HG03442 (cell line): ENCODE measurements around the gene USP15.

Experiments
- ATAC-seq: cut with Tn5 transposase; IDR thresholded peaks from one replicate; pipeline ENCODE4 v1.9.1; 2021; ENCODE audit warnings: mild to moderate bottlenecking, moderate library complexity; ENCODE audit not compliant: unreplicated experiment

USP15 gene

DNA sequence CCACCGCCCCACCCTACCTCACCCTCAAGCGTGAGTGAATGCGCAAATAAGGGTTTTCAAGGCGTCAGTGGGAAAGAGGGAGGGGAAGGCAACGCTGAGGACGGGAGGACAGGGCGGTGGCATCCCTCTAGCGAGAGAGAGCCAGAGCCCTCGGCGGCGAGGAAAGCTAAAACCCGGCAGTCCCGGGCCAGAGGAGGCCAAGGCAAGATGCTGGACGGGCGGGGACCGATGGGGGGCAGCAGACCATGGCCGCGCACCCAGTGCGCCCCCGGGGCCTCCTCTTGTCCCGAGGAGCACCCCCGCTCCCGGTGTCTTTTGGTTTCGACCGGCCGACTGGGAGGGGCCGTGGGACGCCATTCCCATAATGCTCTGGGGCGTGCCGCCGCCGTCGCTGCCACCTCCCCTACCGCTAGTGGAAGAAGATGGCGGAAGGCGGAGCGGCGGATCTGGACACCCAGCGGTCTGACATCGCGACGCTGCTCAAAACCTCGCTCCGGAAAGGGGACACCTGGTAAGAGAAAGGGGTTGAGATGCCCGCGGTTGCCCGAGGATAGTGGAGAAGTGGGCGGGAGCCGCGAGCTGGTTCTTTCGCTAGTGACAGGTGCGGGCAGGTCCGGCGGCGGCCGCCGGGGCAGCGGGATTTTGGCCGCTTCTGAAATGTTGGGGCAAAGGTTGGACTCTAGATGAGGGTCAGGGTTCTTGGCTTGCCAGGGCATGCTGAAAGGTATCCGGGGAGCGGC is at the start of gene USP15:
TSS of gene USP15 (plus strand) at position 412 of the 740 bp plus-strand sequence. CDS start at position 423, 11 bp downstream.
- peak; percentile 72 for ATAC-seq

DNA sequence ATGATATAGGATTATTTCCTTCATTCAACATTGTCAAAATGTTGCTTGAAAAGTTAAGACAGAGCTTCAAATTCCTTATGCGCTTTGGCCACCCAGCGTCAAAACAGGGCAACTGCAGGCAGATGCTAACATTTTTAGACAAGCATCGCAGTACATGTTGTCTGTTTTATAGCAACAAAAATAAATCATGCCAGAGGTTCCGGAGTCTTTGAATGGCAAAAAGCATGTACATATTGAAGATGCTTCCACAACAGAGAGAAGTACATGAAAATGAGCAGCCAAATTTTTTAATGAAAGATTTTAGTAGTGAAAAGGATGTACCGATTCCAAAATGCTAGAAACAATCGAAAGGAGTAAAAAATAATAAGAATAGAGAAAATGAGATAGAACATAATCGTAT is 49.8 kb upstream of the USP15 start:
- ATAC-seq = peak; percentile 89

DNA sequence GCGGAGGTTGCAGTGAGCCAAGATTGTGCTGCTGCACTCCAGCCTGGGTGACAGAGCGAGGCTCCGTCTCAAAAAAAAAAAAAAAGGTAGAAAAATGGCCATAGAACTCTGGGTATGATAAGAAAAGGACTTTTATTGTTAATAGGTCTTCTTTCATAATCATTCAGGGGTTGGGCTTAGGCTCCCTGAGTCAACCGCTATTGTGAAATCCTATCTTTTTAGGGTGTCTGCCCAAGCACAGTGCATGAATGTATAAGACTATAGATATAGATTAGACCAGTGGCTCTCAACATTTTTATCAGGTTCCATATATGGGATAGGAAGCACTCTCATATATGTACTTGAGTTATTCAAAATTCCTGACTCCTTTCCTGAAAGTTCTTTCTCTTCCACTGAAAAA is 48.7 kb upstream of the USP15 start:
- no peak for ATAC-seq

DNA sequence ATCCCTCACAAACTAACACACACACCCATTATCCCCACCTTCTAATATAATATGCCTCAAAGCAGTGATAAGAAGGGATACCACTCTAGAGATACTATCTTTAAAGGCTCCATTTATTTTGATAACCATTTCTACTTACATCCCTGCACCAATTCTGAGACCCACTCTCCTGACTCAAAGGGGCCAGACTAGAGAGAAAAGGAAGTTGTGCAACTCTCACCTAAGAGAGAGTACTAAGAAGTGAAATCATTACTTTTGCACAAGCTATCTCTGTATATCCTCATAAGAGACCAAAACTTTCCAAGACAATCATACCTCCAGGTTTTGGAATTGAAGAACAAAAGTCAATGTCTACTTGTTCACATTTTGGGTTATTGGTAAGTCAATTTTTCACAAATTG is 45.4 kb upstream of the USP15 start:
- ATAC-seq = no peak

- ATAC-seq = no peak
Observed at GRCh38 chr12:62215506-62215905, 44.7 kb upstream of the USP15 start.

GRCh38 chr12:62217466-62218194 is 42.6 kb upstream of the USP15 start:
- ATAC-seq = no peak

DNA sequence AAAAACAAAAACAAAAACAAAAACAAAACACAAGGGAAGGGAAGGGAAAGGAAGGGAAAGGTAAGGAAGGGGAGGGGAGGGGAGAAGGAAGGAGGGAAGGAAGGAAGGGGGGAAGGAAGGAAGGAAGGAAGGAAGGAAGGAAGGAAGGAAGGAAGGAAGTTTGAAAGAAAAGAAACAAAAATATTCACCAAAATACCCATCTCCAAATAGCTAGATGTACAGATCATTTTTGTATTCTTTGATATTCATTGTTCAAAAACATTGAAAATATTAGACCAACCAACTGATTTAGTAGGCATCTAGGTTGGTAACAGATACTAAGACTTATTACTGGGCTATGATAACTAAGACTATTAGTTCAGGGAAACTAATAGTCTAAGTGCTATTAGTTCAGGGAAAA is 39.1 kb upstream of the USP15 start:
- no peak for ATAC-seq

DNA sequence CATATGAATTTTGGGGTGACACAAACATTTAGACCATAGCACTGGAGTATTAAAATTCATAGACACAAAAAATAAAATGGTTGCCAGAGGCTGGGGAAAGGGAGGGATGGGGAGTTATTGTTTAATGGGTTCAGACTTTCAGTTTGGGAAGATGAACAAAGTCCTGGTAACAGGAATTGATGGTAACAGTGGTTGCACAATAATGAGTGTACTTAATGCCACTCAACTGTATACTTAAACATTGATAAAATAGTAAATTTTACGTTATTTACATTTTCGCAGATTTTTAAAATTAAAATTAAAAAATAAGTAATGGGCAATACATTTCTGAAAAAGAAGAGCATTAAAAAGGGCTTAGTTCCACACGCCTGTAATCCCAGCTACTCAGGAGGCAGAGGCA is 35.6 kb upstream of the USP15 start:
- no peak for ATAC-seq

- no peak for ATAC-seq
Observed at GRCh38 chr12:62227091-62227490, 33.1 kb upstream of the USP15 start.

GRCh38 chr12:62230652-62231051 is 29.6 kb upstream of the USP15 start:
- ATAC-seq = no peak

DNA sequence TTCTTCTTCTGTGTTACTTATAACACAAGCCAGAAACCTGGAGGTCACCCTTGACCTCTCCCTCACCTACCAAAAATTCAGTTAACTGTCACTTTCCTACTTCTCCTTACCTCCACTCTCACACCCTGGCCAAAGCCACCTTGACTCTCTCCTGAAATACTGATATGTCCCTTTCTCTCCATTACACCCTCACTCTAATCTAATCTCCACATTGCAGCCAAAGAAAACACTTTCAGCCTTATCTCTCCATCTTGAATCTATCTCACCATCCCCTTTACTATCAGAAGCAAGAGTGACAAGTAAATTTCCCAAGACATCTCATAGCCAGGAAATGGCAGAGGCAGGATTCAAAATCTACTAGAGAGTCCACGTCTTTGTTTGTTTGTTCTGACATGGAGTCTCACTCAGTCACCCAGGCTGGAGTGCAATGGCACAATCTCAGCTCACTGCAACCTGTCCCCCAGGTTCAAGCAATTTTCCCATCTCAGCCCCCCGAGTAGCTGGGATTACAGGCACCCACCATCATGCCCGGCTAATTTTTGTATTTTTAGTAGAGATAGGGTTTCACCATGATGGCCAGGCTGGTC is 28.0 kb upstream of the USP15 start:
- no peak for ATAC-seq

- ATAC-seq = no peak
Observed at GRCh38 chr12:62233805-62234204, 26.4 kb upstream of the USP15 start.

DNA sequence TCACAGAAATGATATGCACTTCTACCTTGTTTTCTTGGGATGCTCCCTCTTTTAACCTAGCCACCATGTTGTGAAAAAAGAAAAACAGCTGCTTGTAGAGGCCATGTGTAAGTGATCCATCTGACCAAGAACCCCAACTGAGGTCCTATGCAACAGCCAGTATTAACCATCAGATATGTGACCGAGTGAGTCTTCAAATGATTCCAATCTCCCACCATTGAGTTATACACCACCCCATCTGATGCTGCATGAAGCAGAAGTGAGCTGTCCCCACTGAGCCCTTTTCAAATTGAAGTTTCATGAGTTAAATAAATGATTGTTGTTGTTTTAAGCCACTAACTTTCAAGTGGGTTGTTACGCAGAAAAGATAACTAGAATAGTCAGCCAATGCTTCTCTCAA is 20.6 kb upstream of the USP15 start:
- no peak for ATAC-seq

DNA sequence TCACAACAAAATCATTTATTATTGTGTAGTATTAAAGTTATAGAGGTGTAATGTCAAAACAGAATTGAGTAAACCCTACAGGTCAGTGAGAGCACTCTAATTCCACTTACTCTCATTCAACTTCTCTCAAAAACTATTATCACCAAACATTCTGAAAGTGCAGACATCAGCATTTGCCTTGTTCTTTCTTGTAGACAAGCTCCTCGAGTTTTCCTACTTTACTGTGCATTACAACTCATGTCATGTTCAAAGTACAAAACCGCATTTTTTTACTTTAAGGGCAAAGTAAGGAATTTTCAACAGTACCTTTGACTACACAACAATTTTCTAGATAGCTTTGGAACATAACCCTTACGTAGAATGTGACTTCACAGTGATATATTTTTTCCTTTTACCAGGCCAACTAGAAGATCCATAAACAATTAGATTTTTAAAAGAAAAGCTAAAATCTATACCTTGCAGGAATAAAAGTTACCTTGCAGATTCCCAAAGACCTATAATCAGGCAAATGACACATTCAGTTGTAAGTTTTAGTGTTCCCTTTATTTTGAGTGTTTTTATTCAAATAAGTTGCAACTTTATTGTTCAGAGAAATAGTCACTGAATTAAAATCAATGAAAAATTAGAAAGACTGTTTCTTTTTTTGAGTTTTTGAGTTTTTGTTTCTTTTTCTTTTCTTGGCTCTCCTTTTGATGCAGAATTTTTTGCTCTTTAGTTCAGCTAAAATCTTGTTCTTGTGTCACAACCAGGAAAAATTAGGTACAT is 12.7 kb upstream of the USP15 start:
- ATAC-seq = no peak

- ATAC-seq = no peak
Observed at GRCh38 chr12:62248873-62249272, 11.3 kb upstream of the USP15 start.

GRCh38 chr12:62249419-62249818 is 10.8 kb upstream of the USP15 start:
- no peak for ATAC-seq

DNA sequence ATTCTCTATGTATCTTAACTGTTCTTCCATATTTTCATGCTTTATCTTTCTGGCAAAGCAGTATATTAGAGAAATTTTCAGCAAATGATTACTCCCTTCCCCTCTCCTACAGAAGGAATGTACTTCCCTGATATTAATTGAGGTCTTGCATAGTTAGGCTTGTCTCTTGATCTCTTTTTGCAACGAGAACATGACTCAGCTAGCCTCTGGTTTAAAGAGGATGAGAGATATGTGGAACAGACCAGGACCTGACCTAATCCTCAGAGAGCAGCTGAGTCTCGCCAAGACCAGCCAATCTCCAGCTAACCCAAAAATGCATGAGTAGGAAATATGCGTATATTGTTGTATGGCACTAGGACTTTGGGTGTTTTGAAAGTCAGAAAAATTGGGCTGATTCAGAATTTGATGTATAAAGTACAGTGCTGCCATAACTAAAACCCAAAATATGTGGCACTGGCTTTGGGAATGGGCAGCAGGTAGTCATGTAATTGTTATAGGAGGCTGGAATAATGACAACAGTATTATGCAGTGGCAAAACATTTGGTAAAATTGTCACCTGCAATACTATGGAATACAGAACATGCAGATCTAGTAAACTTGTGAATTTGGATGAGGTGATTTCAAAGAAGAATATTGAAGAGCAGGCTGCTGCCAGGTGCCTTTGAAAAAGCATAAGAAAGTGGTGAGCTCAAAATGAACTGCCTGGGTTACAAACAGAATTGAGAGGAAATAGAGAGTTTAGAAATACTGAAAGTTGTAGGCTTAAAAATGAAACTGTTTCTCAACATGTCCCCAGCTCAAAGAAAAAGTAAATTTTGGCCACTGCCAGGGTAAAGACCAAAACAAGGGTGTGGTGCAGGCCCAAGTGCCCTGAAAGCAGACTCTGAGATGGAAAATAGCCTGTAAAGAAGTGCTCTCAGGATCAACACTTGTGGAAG is 9.3 kb upstream of the USP15 start:
- peak; percentile 94 for ATAC-seq

GRCh38 chr12:62251609-62251958 is 8.6 kb upstream of the USP15 start:
- peak; percentile 30 for ATAC-seq

DNA sequence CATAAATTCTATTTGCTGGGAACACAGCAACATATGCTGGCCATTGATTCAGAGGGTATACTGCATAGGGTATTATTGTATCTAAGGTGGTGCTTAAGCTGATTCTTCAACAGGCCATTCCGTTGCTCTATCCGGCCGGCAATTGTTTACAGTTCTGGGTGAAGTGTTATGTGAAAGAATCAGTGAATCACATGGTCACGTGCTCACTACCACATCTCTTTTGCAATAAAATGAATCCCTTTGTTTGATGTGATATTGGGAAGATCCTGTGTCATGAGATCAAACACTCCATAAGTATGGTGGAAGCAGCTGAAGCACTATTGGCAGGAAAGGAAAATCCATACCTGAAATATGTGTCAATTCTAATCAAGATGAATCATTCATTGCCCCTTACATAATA is 7.6 kb upstream of the USP15 start:
- no peak for ATAC-seq

- no peak for ATAC-seq
Observed at GRCh38 chr12:62254967-62255366, 5.2 kb upstream of the USP15 start.
